Esophagus squamous epithelium (tissue), 4 donors: ENCODE data around the gene FRRS1L.

ENCODE experiments used
- CTCF ChIP-seq, 6 experiments: fragments of 450-650 bp in 4 of 6; fragments of 200-600 bp in 2 of 6; sonication (generic) in 2 of 6; IDR thresholded peaks; one replicate each; pipeline ENCODE4 v1.5.1; 2016 to 2019; ENCODE audit warnings: antibody characterized with exemption in 6 of 6, mild to moderate bottlenecking in 4 of 6, moderate library complexity in 4 of 6
- POLR2A ChIP-seq, 4 donors: fragments of 450-650 bp; IDR thresholded peaks; one replicate each; pipeline ENCODE4 v1.6.1; 2017; ENCODE audit warnings: antibody characterized with exemption in 4 of 4, mild to moderate bottlenecking in 4 of 4, moderate library complexity in 3 of 4

DNA sequence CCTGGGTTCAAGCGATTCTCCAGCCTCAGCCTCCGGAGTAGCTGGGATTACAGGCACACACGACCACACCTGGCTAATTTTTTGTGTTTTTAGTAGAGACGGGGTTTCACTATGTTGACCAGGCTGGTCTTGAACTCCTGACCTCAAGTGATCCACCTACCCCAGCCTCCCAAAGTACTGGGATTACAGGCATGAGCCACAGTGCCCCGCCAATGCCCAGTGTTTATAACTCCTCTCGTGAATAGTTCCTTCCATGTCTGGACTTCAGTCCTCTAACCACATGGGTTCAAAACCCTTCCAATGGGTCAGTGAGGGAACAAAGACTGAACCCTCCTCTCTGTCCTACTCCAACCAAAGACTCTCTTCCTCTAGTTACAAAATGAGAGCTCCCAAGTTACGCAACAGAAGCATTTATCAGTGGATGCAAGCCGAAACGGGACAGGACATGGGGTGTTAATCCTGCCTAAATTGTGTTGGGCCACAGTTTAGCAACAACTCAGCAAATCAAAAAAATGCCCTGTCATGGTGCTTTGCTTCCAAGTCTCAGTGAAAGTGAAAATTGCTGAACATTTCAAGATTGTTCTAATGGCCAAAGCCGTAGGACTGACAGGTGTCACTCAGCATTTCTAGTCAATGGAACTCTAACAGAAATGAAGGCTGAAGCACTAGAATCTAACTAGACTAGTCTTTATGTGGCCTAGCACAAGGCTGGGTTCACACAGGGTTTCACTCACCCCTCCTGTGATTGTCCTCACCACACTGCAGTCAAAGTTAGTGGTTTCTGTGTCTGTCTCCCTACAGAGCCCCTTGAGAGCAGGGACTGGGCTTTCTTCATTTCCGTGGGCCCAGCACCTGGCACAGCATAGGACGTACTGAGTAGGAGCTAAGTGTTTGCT lies 44.1 kb downstream of the FRRS1L start:
- no peak for TF ChIP-seq POLR2A (IDR thresholded peaks at IDR 0.05)
- TF ChIP-seq CTCF (IDR thresholded peaks at IDR 0.05): no peak
